ENCODE measurements around the gene CASP2.

DNA sequence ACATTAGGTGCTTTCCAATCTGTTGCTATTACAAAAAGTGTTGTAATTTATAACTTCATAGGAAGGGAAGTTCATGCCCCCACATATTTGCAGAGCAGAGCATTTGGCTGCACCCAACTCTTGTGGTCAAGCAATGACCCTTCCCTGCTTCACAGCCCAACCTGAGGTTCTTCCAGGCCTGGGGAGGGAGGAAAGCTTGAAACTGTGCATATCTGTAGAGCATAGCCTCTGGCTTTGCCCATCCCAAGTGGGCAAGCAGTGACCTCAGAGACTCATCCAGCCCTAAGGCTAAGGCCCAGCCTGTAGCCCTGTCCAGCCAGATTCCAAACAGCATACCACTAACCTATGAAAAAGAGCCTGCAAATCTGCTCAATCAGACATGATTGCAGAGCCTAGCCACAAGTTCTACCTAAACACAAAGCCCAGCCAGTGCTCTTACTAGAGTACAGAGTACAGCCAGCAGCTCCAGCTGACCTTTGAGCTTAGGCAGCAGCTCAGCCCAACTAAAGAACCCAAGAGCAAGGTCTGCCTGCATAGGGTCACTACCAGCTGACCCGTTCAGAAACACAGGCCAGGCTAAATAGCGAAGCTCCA is 39.3 kb upstream of the CASP2 start:
- TF ChIP-seq, protein P1, sequence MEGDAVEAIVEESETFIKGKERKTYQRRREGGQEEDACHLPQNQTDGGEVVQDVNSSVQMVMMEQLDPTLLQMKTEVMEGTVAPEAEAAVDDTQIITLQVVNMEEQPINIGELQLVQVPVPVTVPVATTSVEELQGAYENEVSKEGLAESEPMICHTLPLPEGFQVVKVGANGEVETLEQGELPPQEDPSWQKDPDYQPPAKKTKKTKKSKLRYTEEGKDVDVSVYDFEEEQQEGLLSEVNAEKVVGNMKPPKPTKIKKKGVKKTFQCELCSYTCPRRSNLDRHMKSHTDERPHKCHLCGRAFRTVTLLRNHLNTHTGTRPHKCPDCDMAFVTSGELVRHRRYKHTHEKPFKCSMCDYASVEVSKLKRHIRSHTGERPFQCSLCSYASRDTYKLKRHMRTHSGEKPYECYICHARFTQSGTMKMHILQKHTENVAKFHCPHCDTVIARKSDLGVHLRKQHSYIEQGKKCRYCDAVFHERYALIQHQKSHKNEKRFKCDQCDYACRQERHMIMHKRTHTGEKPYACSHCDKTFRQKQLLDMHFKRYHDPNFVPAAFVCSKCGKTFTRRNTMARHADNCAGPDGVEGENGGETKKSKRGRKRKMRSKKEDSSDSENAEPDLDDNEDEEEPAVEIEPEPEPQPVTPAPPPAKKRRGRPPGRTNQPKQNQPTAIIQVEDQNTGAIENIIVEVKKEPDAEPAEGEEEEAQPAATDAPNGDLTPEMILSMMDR (IDR thresholded peaks at IDR 0.05), result no peak
- no peak for TF ChIP-seq EZH2 (IDR thresholded peaks at IDR 0.05)
- no peak for TF ChIP-seq EZH2phosphoT487 (IDR thresholded peaks at IDR 0.05)

Data from neural progenitor cell (in vitro differentiated cells).